ENCODE measurements around the gene CBX4. TPM values are rescaled to one million over a fixed set of nuclear protein-coding genes. Genes with fewer than 3 reads are reported as not detected.

Gene CBX4
- total and polyA plus RNA-seq, 10 of the 15 experiments (the other 5 are each of a cell fraction or from before 2014, with no cell fraction given): 0.69 to 24.6 (median 4.2) TPM

DNA sequence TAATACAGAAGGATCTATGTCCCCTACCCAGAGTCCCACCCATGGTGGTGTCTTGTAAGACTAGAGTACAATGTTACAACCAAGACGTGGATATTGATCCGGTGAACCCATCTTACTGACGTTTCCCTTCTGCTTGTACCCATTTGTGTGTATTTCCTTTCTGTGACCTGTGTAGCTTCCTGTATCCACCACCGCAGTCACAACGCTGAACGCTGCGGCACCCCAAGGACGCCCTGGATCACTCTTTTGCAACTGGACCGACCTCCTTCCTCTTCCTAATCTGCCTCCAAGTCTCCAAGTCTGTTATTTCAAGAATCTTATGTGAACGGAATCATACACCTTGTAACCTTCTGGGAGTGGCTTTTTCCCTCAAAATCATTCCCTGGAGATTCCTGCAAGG is 33.5 kb upstream of the CBX4 start (continued):
- TF ChIP-seq, protein P1, sequence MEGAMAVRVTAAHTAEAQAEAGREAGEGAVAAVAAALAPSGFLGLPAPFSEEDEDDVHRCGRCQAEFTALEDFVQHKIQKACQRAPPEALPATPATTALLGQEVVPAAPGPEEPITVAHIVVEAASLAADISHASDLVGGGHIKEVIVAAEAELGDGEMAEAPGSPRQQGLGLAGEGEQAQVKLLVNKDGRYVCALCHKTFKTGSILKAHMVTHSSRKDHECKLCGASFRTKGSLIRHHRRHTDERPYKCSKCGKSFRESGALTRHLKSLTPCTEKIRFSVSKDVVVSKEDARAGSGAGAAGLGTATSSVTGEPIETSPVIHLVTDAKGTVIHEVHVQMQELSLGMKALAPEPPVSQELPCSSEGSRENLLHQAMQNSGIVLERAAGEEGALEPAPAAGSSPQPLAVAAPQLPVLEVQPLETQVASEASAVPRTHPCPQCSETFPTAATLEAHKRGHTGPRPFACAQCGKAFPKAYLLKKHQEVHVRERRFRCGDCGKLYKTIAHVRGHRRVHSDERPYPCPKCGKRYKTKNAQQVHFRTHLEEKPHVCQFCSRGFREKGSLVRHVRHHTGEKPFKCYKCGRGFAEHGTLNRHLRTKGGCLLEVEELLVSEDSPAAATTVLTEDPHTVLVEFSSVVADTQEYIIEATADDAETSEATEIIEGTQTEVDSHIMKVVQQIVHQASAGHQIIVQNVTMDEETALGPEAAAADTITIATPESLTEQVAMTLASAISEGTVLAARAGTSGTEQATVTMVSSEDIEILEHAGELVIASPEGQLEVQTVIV (IDR thresholded peaks at IDR 0.05; ENCODE audit: borderline replicate concordance, partially characterized antibody): no peak
- TF ChIP-seq POU2F2 (IDR thresholded peaks at IDR 0.05; ENCODE audit: borderline replicate concordance, low read depth, low read length) (no peak), ASH2L (IDR thresholded peaks at IDR 0.05; ENCODE audit: borderline replicate concordance, low read depth) (no peak), HCFC1 (IDR thresholded peaks at IDR 0.05; ENCODE audit: low read length) (no peak), EGR1 (IDR thresholded peaks at IDR 0.05; ENCODE audit: borderline replicate concordance in 1 of 2, low read depth in 2 of 2, low read length in 2 of 2) (no peak), CBX3 (IDR thresholded peaks at IDR 0.05; ENCODE audit: borderline replicate concordance, low read depth) (no peak), YBX1 (IDR thresholded peaks at IDR 0.05) (no peak), HDAC6 (IDR thresholded peaks at IDR 0.05; ENCODE audit: unreplicated experiment) (no peak), SP1 (IDR thresholded peaks at IDR 0.05; ENCODE audit: low read depth, low read length) (no peak), ZSCAN29 (IDR thresholded peaks at IDR 0.05) (no peak)
- TF ChIP-seq, protein P2, sequence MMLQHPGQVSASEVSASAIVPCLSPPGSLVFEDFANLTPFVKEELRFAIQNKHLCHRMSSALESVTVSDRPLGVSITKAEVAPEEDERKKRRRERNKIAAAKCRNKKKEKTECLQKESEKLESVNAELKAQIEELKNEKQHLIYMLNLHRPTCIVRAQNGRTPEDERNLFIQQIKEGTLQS (IDR thresholded peaks at IDR 0.05; ENCODE audit: borderline replicate concordance, extremely low read depth, low read depth, low read length): no peak

DNA sequence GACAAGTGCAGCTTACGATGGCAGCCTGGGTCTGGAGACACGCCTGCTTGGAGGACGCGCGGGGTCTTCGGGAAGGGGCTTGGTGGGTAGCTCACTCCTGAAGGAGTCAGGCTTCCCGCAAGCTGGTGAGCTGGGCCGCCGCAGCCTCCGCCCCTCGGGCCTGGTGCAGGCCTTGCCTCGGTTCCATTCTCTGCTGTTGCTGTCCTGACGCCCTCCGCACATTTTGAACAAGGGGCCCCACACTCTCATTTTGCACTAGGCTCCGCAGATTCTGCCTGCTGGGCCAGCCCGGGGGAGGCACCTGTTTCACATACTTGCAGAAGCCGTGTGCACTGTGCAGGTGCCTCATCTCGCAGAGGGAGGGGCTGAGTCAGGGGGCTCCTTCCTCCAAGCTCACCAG is 31.9 kb upstream of the CBX4 start:
- H2AFZ ChIP-seq (ENCODE audit: control insufficient read depth, low read depth, low read length): no peak overlapping the region
- SMC1A ChIA-PET (ENCODE audit: uncharacterized antibody, unreplicated experiment): no interaction called here
- DNase-seq (ENCODE audit: low read depth, low spot score): no peak
- RAD21 ChIA-PET (ENCODE audit: unreplicated experiment): no interaction called here
- no peaks in the 10 kb centered on the region for H4K20me1 ChIP-seq (ENCODE audit: control insufficient read depth, insufficient read depth)
- H3K27ac ChIP-seq (ENCODE audit: control insufficient read depth, insufficient read depth): no peak overlapping the region
- WGBS (ENCODE audit: insufficient coverage, insufficient replicate concordance, low lambda C conversion rate, missing lambda C conversion rate): 59% methylated on average over 18 of the region's 18 CpGs
- CTCF ChIA-PET: no interaction called here
- ATAC-seq: no peak
- no peaks in the 10 kb centered on the region; the same call in 1 of the 2 replicates for H3K4me1 ChIP-seq (ENCODE audit: control insufficient read depth, insufficient read depth, low read length)
- no peaks in the 10 kb centered on the region for H3K27me3 ChIP-seq (replicated peaks in 1 of 2; ENCODE audit: control insufficient read depth in 2 of 2, insufficient read depth in 2 of 2, low read length in 1 of 2)
- intact Hi-C loops (cut with micrococcal nuclease; ENCODE audit: unreplicated experiment) (no loop called here), in situ Hi-C loops (cut with MboI) (no loop called here)
- FAIRE-seq: no peak
- H3K4me3 ChIP-seq: no peak overlapping the region
- no peaks in the 10 kb centered on the region for H3K9me3 ChIP-seq (replicated peaks; ENCODE audit: control insufficient read depth, insufficient read depth, low read length)
- no peak overlapping the region for H3K9ac ChIP-seq (ENCODE audit: control insufficient read depth, insufficient read depth, low read length)
- no TSS peak for BruUV-seq (replicated peaks)
- H3K4me2 ChIP-seq (ENCODE audit: control insufficient read depth, insufficient read depth): no peak overlapping the region
- POLR2A ChIA-PET: no interaction called here
- no peaks in the 10 kb centered on the region for H3K36me3 ChIP-seq (ENCODE audit: control insufficient read depth in 2 of 2, insufficient read depth in 2 of 2, low read length in 1 of 2)
- no peaks in the 10 kb centered on the region for H3K79me2 ChIP-seq (ENCODE audit: control insufficient read depth, insufficient read depth, low read length)
- TF ChIP-seq GATAD2B (conservative IDR thresholded peaks at IDR 0.05; ENCODE audit: low read depth) (no peak), KDM1A (IDR thresholded peaks at IDR 0.05; ENCODE audit: borderline replicate concordance) (no peak), MTA2 (IDR thresholded peaks at IDR 0.05; ENCODE audit: low read depth) (no peak), MXI1 (IDR thresholded peaks at IDR 0.05; ENCODE audit: low read depth, low read length) (no peak), TARDBP (IDR thresholded peaks at IDR 0.05; ENCODE audit: borderline replicate concordance) (no peak), HDAC2 (IDR thresholded peaks at IDR 0.05) (no peak), FOXM1 (IDR thresholded peaks at IDR 0.05; ENCODE audit: low read depth, low read length) (no peak)
- TF ChIP-seq, protein P3, sequence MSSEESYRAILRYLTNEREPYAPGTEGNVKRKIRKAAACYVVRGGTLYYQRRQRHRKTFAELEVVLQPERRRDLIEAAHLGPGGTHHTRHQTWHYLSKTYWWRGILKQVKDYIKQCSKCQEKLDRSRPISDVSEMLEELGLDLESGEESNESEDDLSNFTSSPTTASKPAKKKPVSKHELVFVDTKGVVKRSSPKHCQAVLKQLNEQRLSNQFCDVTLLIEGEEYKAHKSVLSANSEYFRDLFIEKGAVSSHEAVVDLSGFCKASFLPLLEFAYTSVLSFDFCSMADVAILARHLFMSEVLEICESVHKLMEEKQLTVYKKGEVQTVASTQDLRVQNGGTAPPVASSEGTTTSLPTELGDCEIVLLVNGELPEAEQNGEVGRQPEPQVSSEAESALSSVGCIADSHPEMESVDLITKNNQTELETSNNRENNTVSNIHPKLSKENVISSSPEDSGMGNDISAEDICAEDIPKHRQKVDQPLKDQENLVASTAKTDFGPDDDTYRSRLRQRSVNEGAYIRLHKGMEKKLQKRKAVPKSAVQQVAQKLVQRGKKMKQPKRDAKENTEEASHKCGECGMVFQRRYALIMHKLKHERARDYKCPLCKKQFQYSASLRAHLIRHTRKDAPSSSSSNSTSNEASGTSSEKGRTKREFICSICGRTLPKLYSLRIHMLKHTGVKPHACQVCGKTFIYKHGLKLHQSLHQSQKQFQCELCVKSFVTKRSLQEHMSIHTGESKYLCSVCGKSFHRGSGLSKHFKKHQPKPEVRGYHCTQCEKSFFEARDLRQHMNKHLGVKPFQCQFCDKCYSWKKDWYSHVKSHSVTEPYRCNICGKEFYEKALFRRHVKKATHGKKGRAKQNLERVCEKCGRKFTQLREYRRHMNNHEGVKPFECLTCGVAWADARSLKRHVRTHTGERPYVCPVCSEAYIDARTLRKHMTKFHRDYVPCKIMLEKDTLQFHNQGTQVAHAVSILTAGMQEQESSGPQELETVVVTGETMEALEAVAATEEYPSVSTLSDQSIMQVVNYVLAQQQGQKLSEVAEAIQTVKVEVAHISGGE (CRISPR knock-in tag; IDR thresholded peaks at IDR 0.05): no peak
